B cell (primary cell): ENCODE results near the gene METTL21C. TPM values are rescaled to one million over a fixed set of nuclear protein-coding genes. Genes with fewer than 3 reads are reported as not detected.

Source experiments
- ATAC-seq: fragments of 200-7000 bp; cut with Tn5 transposase; one replicate; pipeline ENCODE4 v1.10.0; 2021; ENCODE audit warnings: low read depth, mild to moderate bottlenecking, moderate number of reproducible peaks, moderate library complexity
- CTCF ChIA-PET: fragments of 350-600 bp; sonication (Branson Sonifier 250); formaldehyde crosslinking; loops from one replicate; lab custom pipeline; 2021; ENCODE audit warnings: antibody characterized with exemption, inconsistent platforms; lab: Charles Lee
- POLR2A ChIA-PET: fragments of 350-600 bp; sonication (Branson Sonifier 250); formaldehyde crosslinking; loops from one replicate; lab custom pipeline; 2021; ENCODE audit warnings: antibody characterized with exemption; lab: Charles Lee
- DNase-seq: peaks from one replicate; pipeline ENCODE4 v3.0.0; 2013
- H2AFZ ChIP-seq: 2 replicates; pipeline ENCODE4 v1.6.1; 2012; ENCODE audit warnings: mild to moderate bottlenecking, low read depth, low read length; ENCODE audit not compliant: insufficient read depth, poor library complexity, severe bottlenecking
- H3K27ac ChIP-seq, 2 donors: 1 replicate in 1 of 2; 2 replicates in 1 of 2; pipeline ENCODE4 v1.5.1; 2012 to 2013; ENCODE audit warnings: low read length in 2 of 2, mild to moderate bottlenecking in 2 of 2, moderate library complexity in 1 of 2
- H3K27me3 ChIP-seq, 4 experiments: fragments of 200-600 bp in 1 of 4; sonication (generic) in 1 of 4; replicated peaks in 1 of 4; 1 replicate in 2 of 4; 2 replicates in 2 of 4; pipeline versions ENCODE4 v1.6.1 to v1.7.0; 2013 to 2016; ENCODE audit warnings: low read length in 3 of 4, mild to moderate bottlenecking in 2 of 4, mixed read lengths in 1 of 4, moderate library complexity in 1 of 4; ENCODE audit not compliant: insufficient read depth in 4 of 4, control insufficient read depth in 3 of 4; ENCODE audit errors: control extremely low read depth in 1 of 4
- H3K36me3 ChIP-seq, 2 experiments: replicated peaks in 1 of 2; 1 replicate in 1 of 2; 2 replicates in 1 of 2; pipeline versions ENCODE4 v1.6.1 to v1.7.1; 2013; ENCODE audit warnings: low read length in 1 of 2; ENCODE audit not compliant: insufficient read depth in 2 of 2, control insufficient read depth in 1 of 2; ENCODE audit errors: control extremely low read depth in 1 of 2, extremely low read depth in 1 of 2
- H3K4me1 ChIP-seq, 2 donors: fragments of 200-600 bp in 1 of 2; sonication (generic) in 1 of 2; 1 replicate in 1 of 2; 2 replicates in 1 of 2; pipeline versions ENCODE4 v1.5.1 to v1.6.1; 2013 to 2017; ENCODE audit warnings: low read length in 2 of 2; ENCODE audit not compliant: control insufficient read depth in 2 of 2, insufficient read depth in 2 of 2
- H3K4me2 ChIP-seq: replicated peaks from 2 replicates; pipeline ENCODE3; 2012; ENCODE audit warnings: mild to moderate bottlenecking, low read depth, low read length; ENCODE audit not compliant: poor library complexity, severe bottlenecking
- H3K4me3 ChIP-seq, 5 experiments: fragments of 200-600 bp in 1 of 5; sonication (generic) in 1 of 5; 1 replicate in 3 of 5; 2 replicates in 2 of 5; pipeline versions ENCODE4 v1.5.1 to v1.7.0; 2011 to 2016; ENCODE audit warnings: low read length in 4 of 5, mild to moderate bottlenecking in 4 of 5, low read depth in 2 of 5, control low read depth in 1 of 5, moderate library complexity in 1 of 5; ENCODE audit not compliant: insufficient read depth in 1 of 5; ENCODE audit errors: control extremely low read depth in 1 of 5, extremely low read depth in 1 of 5
- H3K79me2 ChIP-seq: fragments of 200-600 bp; sonication (generic); one replicate; pipeline ENCODE4 v1.6.0; 2016; ENCODE audit warnings: low read length; ENCODE audit not compliant: control insufficient read depth, insufficient read depth
- H3K9ac ChIP-seq: fragments of 200-600 bp; sonication (generic); 2 replicates; pipeline ENCODE4 v1.6.1; 2017; ENCODE audit warnings: mild to moderate bottlenecking, low read length, moderate library complexity
- H3K9me3 ChIP-seq, 3 donors: one replicate each; pipeline versions ENCODE4 v1.6.1 to v1.7.1; 2013; ENCODE audit warnings: low read length in 2 of 3; ENCODE audit not compliant: control insufficient read depth in 2 of 3, insufficient read depth in 1 of 3; ENCODE audit errors: control extremely low read depth in 1 of 3
- H4K20me1 ChIP-seq: 2 replicates; pipeline ENCODE4 v1.6.0; 2012; ENCODE audit warnings: mild to moderate bottlenecking, low read length; ENCODE audit not compliant: insufficient read depth, control insufficient read depth, poor library complexity, severe bottlenecking
- H3K27ac Mint-ChIP-seq: one replicate; pipeline ENCODE4 v1.8.0; 2021; ENCODE audit warnings: mixed read lengths
- H3K27me3 Mint-ChIP-seq: one replicate; pipeline ENCODE4 v1.8.0; 2021; ENCODE audit warnings: mixed read lengths
- H3K4me1 Mint-ChIP-seq: one replicate; pipeline ENCODE4 v1.8.0; 2021; ENCODE audit warnings: mixed read lengths
- H3K4me3 Mint-ChIP-seq: one replicate; pipeline ENCODE4 v1.8.0; 2021; ENCODE audit warnings: mixed read lengths
- H3K9me3 Mint-ChIP-seq: one replicate; pipeline ENCODE4 v1.8.0; 2022; ENCODE audit warnings: mixed read lengths; ENCODE audit not compliant: insufficient read depth
- CTCF ChIP-seq: fragments of 200-600 bp; IDR thresholded peaks from one replicate; pipeline ENCODE4 v1.8.0; 2022; ENCODE audit warnings: antibody characterized with exemption, mild to moderate bottlenecking
- EZH2 ChIP-seq: IDR thresholded peaks from 2 replicates; pipeline ENCODE4 v1.6.1; 2012; ENCODE audit warnings: borderline replicate concordance, low read depth, mild to moderate bottlenecking, moderate library complexity, low read length; ENCODE audit not compliant: insufficient read depth, poor library complexity, severe bottlenecking
- WGBS: methylation state at CpG from one replicate; pipeline ENCODE4 v1.1.5; 2013; ENCODE audit warnings: missing lambda C conversion rate; ENCODE audit not compliant: insufficient coverage; 5-methylcytosine and 5-hydroxymethylcytosine counted together
- intact Hi-C: fragments of 100-400 bp; cut with micrococcal nuclease; formaldehyde crosslinking; loops from one replicate; pipeline ENCODE4 v1.10.0; 2022
- polyA plus RNA-seq: library from polyadenylated mRNA; depleted of rRNA; stranded (reverse); fragments of >200 nt; gene quantifications from 2 replicates; pipeline ENCODE4 v1.2.3, GENCODE V29; 2012
- total RNA-seq, 2 donors: library from RNA; stranded (reverse); fragments of 120-200 nt in 1 of 2; gene quantifications; 1 replicate in 1 of 2; 2 replicates in 1 of 2; pipeline versions ENCODE4 v1.2.3 to v1.2.4, GENCODE V29; 2013 to 2022

METTL21C gene
- total and polyA plus RNA-seq, 2 donors (not counting 1 experiment from before 2014, with no cell fraction given) = not detected

GRCh38 chr13:102651892-102652291, 43.0 kb downstream of the METTL21C start:
- intact Hi-C loops = no loop called here
- Mint-ChIP-seq H3K27me3 (no peaks in the 10 kb centered on the region), H3K4me3 (no peak overlapping the region), H3K27ac (no peak overlapping the region), H3K9me3 (no peaks in the 10 kb centered on the region), H3K4me1 (no peaks in the 10 kb centered on the region)
- POLR2A ChIA-PET = no interaction called here
- WGBS = 86% methylated on average over 3 of the region's 5 CpGs
- no peaks in the 10 kb centered on the region for H3K9me3 ChIP-seq
- no peaks in the 10 kb centered on the region for H3K27me3 ChIP-seq
- H3K4me3 ChIP-seq = no peak overlapping the region
- peaks cover 3 to 40% of the 10 kb centered on the region in 2 experiments for H3K36me3 ChIP-seq
- H3K4me2 ChIP-seq = no peak overlapping the region
- no peaks in the 10 kb centered on the region for H4K20me1 ChIP-seq
- CTCF ChIA-PET = no interaction called here
- DNase-seq (no peak), ATAC-seq (no peak)
- TF ChIP-seq CTCF (no peak), EZH2 (no peak)
- H2AFZ ChIP-seq = no peak overlapping the region
- H3K4me1 ChIP-seq = no peaks in the 10 kb centered on the region
- H3K9ac ChIP-seq = no peak overlapping the region
- H3K79me2 ChIP-seq = no peaks in the 10 kb centered on the region
- no peak overlapping the region for H3K27ac ChIP-seq

GRCh38 chr13:102651392-102651791, 43.5 kb downstream of the METTL21C start:
- H3K4me1 Mint-ChIP-seq = no peaks in the 10 kb centered on the region
- no peak overlapping the region for H3K27ac ChIP-seq
- no peaks in the 10 kb centered on the region for H3K27me3 ChIP-seq
- no peak overlapping the region for H3K4me2 ChIP-seq
- intact Hi-C loops = no loop called here
- H3K9me3 ChIP-seq = no peaks in the 10 kb centered on the region
- H3K4me1 ChIP-seq = no peaks in the 10 kb centered on the region
- H3K4me3 Mint-ChIP-seq = no peak overlapping the region
- no peaks in the 10 kb centered on the region for H3K9me3 Mint-ChIP-seq
- H3K4me3 ChIP-seq = no peak overlapping the region
- H3K36me3 ChIP-seq = peaks cover 3 to 40% of the 10 kb centered on the region in 2 experiments
- ChIA-PET POLR2A (no interaction called here), CTCF (no interaction called here)
- H3K27me3 Mint-ChIP-seq = no peaks in the 10 kb centered on the region
- no peak overlapping the region for H2AFZ ChIP-seq
- ATAC-seq (no peak), DNase-seq (no peak)
- no peak overlapping the region for H3K27ac Mint-ChIP-seq
- H4K20me1 ChIP-seq = no peaks in the 10 kb centered on the region
- H3K79me2 ChIP-seq = no peaks in the 10 kb centered on the region
- H3K9ac ChIP-seq = no peak overlapping the region
- TF ChIP-seq EZH2 (no peak), CTCF (no peak)
